ENCODE measurements around the gene MYO1E.

- TF ChIP-seq POLR2A (IDR thresholded peaks at IDR 0.05) = no peak
- TF ChIP-seq, protein P1, sequence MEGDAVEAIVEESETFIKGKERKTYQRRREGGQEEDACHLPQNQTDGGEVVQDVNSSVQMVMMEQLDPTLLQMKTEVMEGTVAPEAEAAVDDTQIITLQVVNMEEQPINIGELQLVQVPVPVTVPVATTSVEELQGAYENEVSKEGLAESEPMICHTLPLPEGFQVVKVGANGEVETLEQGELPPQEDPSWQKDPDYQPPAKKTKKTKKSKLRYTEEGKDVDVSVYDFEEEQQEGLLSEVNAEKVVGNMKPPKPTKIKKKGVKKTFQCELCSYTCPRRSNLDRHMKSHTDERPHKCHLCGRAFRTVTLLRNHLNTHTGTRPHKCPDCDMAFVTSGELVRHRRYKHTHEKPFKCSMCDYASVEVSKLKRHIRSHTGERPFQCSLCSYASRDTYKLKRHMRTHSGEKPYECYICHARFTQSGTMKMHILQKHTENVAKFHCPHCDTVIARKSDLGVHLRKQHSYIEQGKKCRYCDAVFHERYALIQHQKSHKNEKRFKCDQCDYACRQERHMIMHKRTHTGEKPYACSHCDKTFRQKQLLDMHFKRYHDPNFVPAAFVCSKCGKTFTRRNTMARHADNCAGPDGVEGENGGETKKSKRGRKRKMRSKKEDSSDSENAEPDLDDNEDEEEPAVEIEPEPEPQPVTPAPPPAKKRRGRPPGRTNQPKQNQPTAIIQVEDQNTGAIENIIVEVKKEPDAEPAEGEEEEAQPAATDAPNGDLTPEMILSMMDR (IDR thresholded peaks at IDR 0.05) = no peak
Measured at GRCh38 chr15:59283717-59284391, 88.8 kb downstream of the MYO1E start.
